Measurements from ENCODE around the gene HMCN1. TPM values are rescaled to one million over a fixed set of nuclear protein-coding genes. Genes with fewer than 3 reads are reported as not detected.
A peak's percentile ranks its signal among the peaks of the same experiment; 100 is the strongest.

Gene HMCN1
- total and polyA plus RNA-seq, 9 donors: 1.4 to 26.6 (median 3.8) TPM

DNA sequence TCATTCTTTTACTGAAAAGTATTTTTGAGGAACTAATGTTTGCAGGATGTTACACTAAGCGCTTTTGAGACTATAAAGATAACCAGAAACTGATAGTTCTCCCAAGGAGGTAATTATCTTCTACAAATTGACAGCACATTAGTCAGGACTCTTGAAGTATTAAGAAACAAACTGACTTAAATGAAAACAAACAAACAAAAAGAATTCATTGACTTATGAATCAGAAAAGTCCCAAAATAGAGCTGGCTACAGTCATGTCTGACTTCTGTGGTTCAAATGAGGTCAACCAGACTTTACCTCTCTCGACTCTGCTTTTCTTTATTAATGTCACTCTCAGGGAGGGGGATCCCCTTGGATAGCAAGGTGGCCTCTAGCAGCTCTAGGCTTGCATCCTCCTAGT is 344.1 kb downstream of the HMCN1 start:
- Histone ChIP-seq H3K9me3 (no peaks in the 10 kb centered on the region), H3K36me3 (no peaks in the 10 kb centered on the region), H3K27ac (no peak overlapping the region), H3K4me1 (ENCODE audit: insufficient read depth) (no peaks in the 10 kb centered on the region), H3K4me3 (no peak overlapping the region), H3K27me3 (no peaks in the 10 kb centered on the region)
- intact Hi-C loops (cut with DNase I): no loop called here
- no peak for TF ChIP-seq EP300 (IDR thresholded peaks at IDR 0.05)
- TF ChIP-seq POLR2A (IDR thresholded peaks at IDR 0.05): no peak
- TF ChIP-seq, protein P1, sequence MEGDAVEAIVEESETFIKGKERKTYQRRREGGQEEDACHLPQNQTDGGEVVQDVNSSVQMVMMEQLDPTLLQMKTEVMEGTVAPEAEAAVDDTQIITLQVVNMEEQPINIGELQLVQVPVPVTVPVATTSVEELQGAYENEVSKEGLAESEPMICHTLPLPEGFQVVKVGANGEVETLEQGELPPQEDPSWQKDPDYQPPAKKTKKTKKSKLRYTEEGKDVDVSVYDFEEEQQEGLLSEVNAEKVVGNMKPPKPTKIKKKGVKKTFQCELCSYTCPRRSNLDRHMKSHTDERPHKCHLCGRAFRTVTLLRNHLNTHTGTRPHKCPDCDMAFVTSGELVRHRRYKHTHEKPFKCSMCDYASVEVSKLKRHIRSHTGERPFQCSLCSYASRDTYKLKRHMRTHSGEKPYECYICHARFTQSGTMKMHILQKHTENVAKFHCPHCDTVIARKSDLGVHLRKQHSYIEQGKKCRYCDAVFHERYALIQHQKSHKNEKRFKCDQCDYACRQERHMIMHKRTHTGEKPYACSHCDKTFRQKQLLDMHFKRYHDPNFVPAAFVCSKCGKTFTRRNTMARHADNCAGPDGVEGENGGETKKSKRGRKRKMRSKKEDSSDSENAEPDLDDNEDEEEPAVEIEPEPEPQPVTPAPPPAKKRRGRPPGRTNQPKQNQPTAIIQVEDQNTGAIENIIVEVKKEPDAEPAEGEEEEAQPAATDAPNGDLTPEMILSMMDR (IDR thresholded peaks at IDR 0.05): no peak
- DNase-seq: no peak
- 64 to 75% (median 70%) methylated on average over 2 of the region's 2 CpGs for WGBS, 3 donors

DNA sequence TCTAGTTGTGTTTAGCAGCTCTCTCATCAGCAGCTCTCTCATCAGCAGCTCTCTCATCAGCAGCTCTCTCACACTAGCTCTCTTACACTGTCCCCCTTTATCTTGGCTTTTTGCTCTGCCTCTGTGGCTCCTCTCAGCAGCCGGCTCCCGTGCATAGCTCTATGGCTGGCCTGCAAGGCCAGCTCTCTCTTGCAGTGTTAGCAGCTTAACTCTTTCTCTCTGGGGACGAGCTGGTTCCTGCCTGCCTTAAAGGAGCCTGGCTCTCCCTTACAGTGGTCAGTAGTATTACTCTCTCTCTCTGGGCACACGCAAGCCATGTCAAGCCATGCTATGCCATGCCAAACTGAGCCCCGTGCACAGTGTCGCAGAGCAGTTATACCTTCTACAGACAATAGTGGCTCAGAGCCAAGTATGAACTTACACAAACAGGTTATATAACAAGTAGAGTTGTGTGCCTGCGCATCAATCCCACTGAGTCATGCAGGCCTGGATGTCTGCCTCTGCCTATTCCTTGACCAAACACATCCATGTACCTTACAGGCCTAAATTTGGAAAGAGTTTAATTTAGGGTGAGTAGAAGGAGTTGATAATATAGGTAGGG is 345.0 kb downstream of the HMCN1 start:
- no peak for DNase-seq
- H3K4me1 ChIP-seq (ENCODE audit: insufficient read depth): no peaks in the 10 kb centered on the region
- H3K27me3 ChIP-seq: no peaks in the 10 kb centered on the region
- H3K4me3 ChIP-seq: no peak overlapping the region
- no peak for TF ChIP-seq POLR2A (IDR thresholded peaks at IDR 0.05)
- TF ChIP-seq, protein P1 (IDR thresholded peaks at IDR 0.05): no peak
- TF ChIP-seq EP300 (IDR thresholded peaks at IDR 0.05): no peak
- H3K27ac ChIP-seq: no peak overlapping the region
- intact Hi-C loops (cut with DNase I): no loop called here
- WGBS, 3 donors: 91 to 96% (median 94%) methylated on average over 7 of the region's 7 CpGs
- H3K9me3 ChIP-seq: no peaks in the 10 kb centered on the region
- H3K36me3 ChIP-seq: no peaks in the 10 kb centered on the region

DNA sequence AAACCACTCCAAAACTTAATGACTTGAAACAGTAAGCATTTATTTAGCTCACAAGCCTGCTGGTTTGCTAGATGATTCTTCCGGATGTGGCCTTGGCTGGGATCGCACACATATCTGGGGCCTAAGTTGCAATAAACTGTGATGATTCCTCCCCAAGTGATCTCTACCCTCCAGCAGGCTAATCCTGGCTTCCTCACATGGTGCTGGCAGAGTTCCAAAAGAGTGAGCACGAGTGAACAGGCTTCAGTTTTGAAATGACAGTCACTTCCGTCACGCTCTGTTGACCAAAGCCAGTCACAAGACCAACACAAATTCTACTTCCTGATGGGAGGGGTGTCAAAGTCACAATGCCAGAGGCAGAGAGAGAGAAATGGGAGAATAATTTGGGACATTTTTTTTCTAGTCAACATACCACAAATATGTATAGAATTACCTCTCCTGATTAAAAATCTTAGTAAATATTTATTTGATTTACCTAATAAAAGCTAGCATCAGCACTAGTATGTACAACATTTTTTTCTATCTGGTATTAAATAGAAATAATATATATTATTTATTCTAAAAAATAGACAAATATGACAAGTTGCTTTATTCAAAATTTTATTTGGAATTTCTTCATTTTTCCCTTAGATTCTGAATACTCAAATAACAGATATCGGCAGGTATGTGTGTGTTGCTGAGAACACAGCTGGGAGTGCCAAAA is 348.2 kb downstream of the HMCN1 start:
- peak in 4 of 5 donors; percentile 24 to 46 (median 32) for DNase-seq
- H3K4me3 ChIP-seq: no peak overlapping the region
- no peak overlapping the region for H3K27ac ChIP-seq
- H3K36me3 ChIP-seq: no peaks in the 10 kb centered on the region
- H3K4me1 ChIP-seq (ENCODE audit: insufficient read depth): no peaks in the 10 kb centered on the region
- TF ChIP-seq, protein P1 (IDR thresholded peaks at IDR 0.05): no peak
- TF ChIP-seq EP300 (IDR thresholded peaks at IDR 0.05) (no peak), POLR2A (IDR thresholded peaks at IDR 0.05) (no peak)
- 48 to 57% (median 52%) methylated on average over 6 of the region's 6 CpGs for WGBS, 3 donors
- intact Hi-C loops (cut with DNase I): no loop called here
- no peaks in the 10 kb centered on the region for H3K9me3 ChIP-seq
- H3K27me3 ChIP-seq: no peaks in the 10 kb centered on the region

DNA sequence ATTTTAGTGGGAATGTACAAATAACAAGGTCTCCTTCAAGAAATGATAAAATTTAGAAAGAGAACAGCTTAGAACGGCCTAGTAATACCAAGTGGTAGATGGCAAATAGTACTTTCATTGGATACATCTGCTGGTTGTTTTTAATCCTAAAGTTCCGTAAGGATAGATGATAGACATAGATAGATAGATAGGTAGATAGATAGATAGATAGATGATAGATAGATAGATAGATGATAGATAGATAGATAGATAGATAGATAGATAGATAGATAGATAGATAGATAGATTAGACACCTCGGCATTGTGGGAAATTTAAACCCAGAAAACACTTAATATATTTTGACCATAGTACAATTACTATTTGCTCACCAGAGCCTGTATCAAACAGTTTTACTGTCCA is 352.4 kb downstream of the HMCN1 start:
- TF ChIP-seq EP300 (IDR thresholded peaks at IDR 0.05): no peak
- TF ChIP-seq, protein P1 (IDR thresholded peaks at IDR 0.05): no peak
- no peak for TF ChIP-seq POLR2A (IDR thresholded peaks at IDR 0.05)
- no peak for DNase-seq
- Histone ChIP-seq H3K27me3 (no peaks in the 10 kb centered on the region), H3K27ac (no peak overlapping the region), H3K4me1 (ENCODE audit: insufficient read depth) (no peaks in the 10 kb centered on the region), H3K36me3 (no peaks in the 10 kb centered on the region), H3K9me3 (no peaks in the 10 kb centered on the region), H3K4me3 (no peak overlapping the region)
- WGBS, 3 donors: 96 to 98% (median 97%) methylated on average over 3 of the region's 3 CpGs
- intact Hi-C loops (cut with DNase I): no loop called here
